OCI-LY1 (cell line): ENCODE data around the gene SORBS2.

Source experiments
- H2AFZ ChIP-seq: fragments of 200-600 bp; sonication (generic), shearing (Covaris generic); 2 replicates; pipeline ENCODE4 v1.6.0; 2014; ENCODE audit warnings: antibody characterized with exemption, mild to moderate bottlenecking, low read length
- H3F3A ChIP-seq: fragments of 200-600 bp; sonication (generic), shearing (Covaris generic); 2 replicates; pipeline ENCODE4 v1.6.0; 2014; ENCODE audit warnings: mild to moderate bottlenecking, antibody characterized with exemption, low read length, moderate library complexity; ENCODE audit not compliant: insufficient read depth
- H3K27ac ChIP-seq: fragments of 200-600 bp; sonication (generic); 2 replicates; pipeline ENCODE4 v1.5.1; 2014; ENCODE audit warnings: low read length, mixed run types, mild to moderate bottlenecking, low read depth; ENCODE audit not compliant: poor library complexity, severe bottlenecking
- H3K27me3 ChIP-seq: fragments of 200-600 bp; sonication (generic); 2 replicates; pipeline ENCODE4 v1.6.0; 2014; ENCODE audit warnings: antibody characterized with exemption, mild to moderate bottlenecking, low read length, moderate library complexity; ENCODE audit not compliant: insufficient read depth
- H3K36me3 ChIP-seq: fragments of 200-600 bp; sonication (generic); 2 replicates; pipeline ENCODE4 v1.6.1; 2014; ENCODE audit warnings: mild to moderate bottlenecking, antibody characterized with exemption, low read length, moderate library complexity, mixed read lengths; ENCODE audit not compliant: insufficient read depth
- H3K4me1 ChIP-seq: fragments of 200-600 bp; sonication (generic); 2 replicates; pipeline ENCODE4 v1.5.1; 2014; ENCODE audit warnings: mild to moderate bottlenecking, low read length, moderate library complexity; ENCODE audit not compliant: insufficient read depth, severe bottlenecking
- H3K4me2 ChIP-seq: fragments of 200-600 bp; sonication (generic), shearing (Covaris generic); 2 replicates; pipeline ENCODE4 v1.6.1; 2014; ENCODE audit warnings: low read length
- H3K4me3 ChIP-seq: fragments of 200-600 bp; sonication (generic); 2 replicates; pipeline ENCODE4 v1.5.1; 2014; ENCODE audit warnings: low read length, low read depth, mild to moderate bottlenecking, mixed read lengths; ENCODE audit not compliant: poor library complexity, severe bottlenecking
- H3K79me2 ChIP-seq: fragments of 200-600 bp; shearing (Covaris generic); 2 replicates; pipeline ENCODE4 v1.6.1; 2016; ENCODE audit warnings: mixed run types, low read length, mixed read lengths; ENCODE audit not compliant: insufficient read depth
- H3K9ac ChIP-seq: fragments of 200-600 bp; sonication (generic), shearing (Covaris generic); 2 replicates; pipeline ENCODE4 v1.6.1; 2014; ENCODE audit warnings: mild to moderate bottlenecking, low read length, mixed read lengths
- H3K9me2 ChIP-seq: fragments of 200-600 bp; sonication (generic), shearing (Covaris generic); 2 replicates; pipeline ENCODE4 v1.6.1; 2014; ENCODE audit warnings: low read depth, mild to moderate bottlenecking, low read length, mixed read lengths
- H3K9me3 ChIP-seq: fragments of 200-600 bp; shearing (Covaris generic); 2 replicates; pipeline ENCODE4 v1.6.1; 2014; ENCODE audit warnings: low read length, mixed read lengths
- H4K20me1 ChIP-seq: fragments of 200-600 bp; sonication (generic), shearing (Covaris generic); 2 replicates; pipeline ENCODE4 v1.6.0; 2016; ENCODE audit warnings: mild to moderate bottlenecking, low read length; ENCODE audit not compliant: insufficient read depth
- CTCF ChIP-seq: fragments of 200-600 bp; sonication (generic), shearing (Covaris generic); IDR thresholded peaks from 2 replicates; pipeline ENCODE4 v1.5.1; 2017; ENCODE audit warnings: mild to moderate bottlenecking, antibody characterized with exemption, low read length, moderate library complexity, mixed read lengths
- EZH2 ChIP-seq: fragments of 200-600 bp; sonication (generic), shearing (Covaris generic); IDR thresholded peaks from 2 replicates; pipeline ENCODE4 v1.8.0; 2017; ENCODE audit warnings: borderline replicate concordance, mixed run types, mild to moderate bottlenecking, antibody characterized with exemption, low read length, moderate library complexity, mixed read lengths

The SORBS2 gene

GRCh38 chr4:185742766-185743165 lies 69.2 kb downstream of the SORBS2 start:
- Histone ChIP-seq H3K4me1 (peaks cover 33% of the 10 kb centered on the region), H3K79me2 (no peaks in the 10 kb centered on the region), H3K4me2 (no peak overlapping the region)

GRCh38 chr4:185741795-185742194 lies 70.2 kb downstream of the SORBS2 start:
- no peak overlapping the region for H3K27ac ChIP-seq
- no peaks in the 10 kb centered on the region for H3K9me2 ChIP-seq
- no peaks in the 10 kb centered on the region for H4K20me1 ChIP-seq
- H2AFZ ChIP-seq: no peak overlapping the region
- H3K4me2 ChIP-seq: no peak overlapping the region
- no peak overlapping the region for H3K9ac ChIP-seq
- TF ChIP-seq CTCF (no peak), EZH2 (no peak)
- no peak overlapping the region for H3K4me3 ChIP-seq
- peaks cover 8% of the 10 kb centered on the region for H3K36me3 ChIP-seq
- H3K4me1 ChIP-seq: peaks cover 33% of the 10 kb centered on the region
- H3K9me3 ChIP-seq: no peaks in the 10 kb centered on the region
- no peaks in the 10 kb centered on the region for H3F3A ChIP-seq
- H3K27me3 ChIP-seq: no peaks in the 10 kb centered on the region
- no peaks in the 10 kb centered on the region for H3K79me2 ChIP-seq

More at GRCh38 chr4:185742766-185743165, 69.2 kb downstream of the SORBS2 start:
- Histone ChIP-seq H3K27ac (no peak overlapping the region), H3K36me3 (peaks cover 8% of the 10 kb centered on the region), H3K9me2 (no peaks in the 10 kb centered on the region), H3K27me3 (no peaks in the 10 kb centered on the region), H4K20me1 (no peaks in the 10 kb centered on the region), H3K4me3 (no peak overlapping the region), H2AFZ (no peak overlapping the region), H3F3A (no peaks in the 10 kb centered on the region), H3K9me3 (no peaks in the 10 kb centered on the region), H3K9ac (no peak overlapping the region)
- TF ChIP-seq CTCF: no peak
- TF ChIP-seq EZH2: no peak

GRCh38 chr4:185740471-185740873 lies 71.5 kb downstream of the SORBS2 start:
- no peaks in the 10 kb centered on the region for H3K27me3 ChIP-seq
- no peak for TF ChIP-seq CTCF
- TF ChIP-seq EZH2: no peak
- H3K4me2 ChIP-seq: no peak overlapping the region
- peaks cover 11% of the 10 kb centered on the region for H3K36me3 ChIP-seq
- H3K9me3 ChIP-seq: no peaks in the 10 kb centered on the region
- no peak overlapping the region for H2AFZ ChIP-seq
- H3K9me2 ChIP-seq: no peaks in the 10 kb centered on the region
- no peaks in the 10 kb centered on the region for H4K20me1 ChIP-seq
- H3K27ac ChIP-seq: no peak overlapping the region
- H3K79me2 ChIP-seq: no peaks in the 10 kb centered on the region
- no peaks in the 10 kb centered on the region for H3F3A ChIP-seq
- H3K4me3 ChIP-seq: no peak overlapping the region
- H3K9ac ChIP-seq: no peak overlapping the region
- H3K4me1 ChIP-seq: peaks cover 33% of the 10 kb centered on the region
